Measurements from ENCODE around the gene KLK2.

Gene KLK2

GRCh38 chr19:50873056-50873455 is at the start of gene KLK2:
TSS of gene KLK2 (plus strand) at chr19:50873439. CDS start at chr19:50873474, 35 bp downstream.
- TF ChIP-seq GATA3 (IDR thresholded peaks at IDR 0.05; ENCODE audit: low read depth, low read length) = no peak
- no peak for TF ChIP-seq GATA2 (IDR thresholded peaks at IDR 0.05; ENCODE audit: low read depth, low read length)

- TF ChIP-seq GATA3 (IDR thresholded peaks at IDR 0.05; ENCODE audit: low read depth, low read length) = no peak
- TF ChIP-seq GATA2 (IDR thresholded peaks at IDR 0.05; ENCODE audit: low read depth, low read length) = no peak
Measured at GRCh38 chr19:50826492-50827240, 46.6 kb upstream of the KLK2 start.

- TF ChIP-seq GATA2 (IDR thresholded peaks at IDR 0.05; ENCODE audit: low read depth, low read length) (no peak), GATA3 (IDR thresholded peaks at IDR 0.05; ENCODE audit: low read depth, low read length) (no peak)
Measured at GRCh38 chr19:50827476-50827875, 45.8 kb upstream of the KLK2 start.

GRCh38 chr19:50829801-50830200 is 43.4 kb upstream of the KLK2 start:
- TF ChIP-seq GATA3 (IDR thresholded peaks at IDR 0.05; ENCODE audit: low read depth, low read length) = no peak; the same call in 1 of the 2 replicates
- peak; percentile 76 for TF ChIP-seq GATA2 (IDR thresholded peaks at IDR 0.05; ENCODE audit: low read depth, low read length)

- TF ChIP-seq GATA2 (IDR thresholded peaks at IDR 0.05; ENCODE audit: low read depth, low read length) = no peak
- TF ChIP-seq GATA3 (IDR thresholded peaks at IDR 0.05; ENCODE audit: low read depth, low read length) = no peak
Measured at GRCh38 chr19:50830266-50831025, 42.8 kb upstream of the KLK2 start.

GRCh38 chr19:50831026-50831396 is 42.2 kb upstream of the KLK2 start:
- TF ChIP-seq GATA3 (IDR thresholded peaks at IDR 0.05; ENCODE audit: low read depth, low read length) (no peak), GATA2 (IDR thresholded peaks at IDR 0.05; ENCODE audit: low read depth, low read length) (no peak)

- TF ChIP-seq GATA3 (IDR thresholded peaks at IDR 0.05; ENCODE audit: low read depth, low read length) = no peak
- TF ChIP-seq GATA2 (IDR thresholded peaks at IDR 0.05; ENCODE audit: low read depth, low read length) = no peak
Measured at GRCh38 chr19:50832666-50833065, 40.6 kb upstream of the KLK2 start.

GRCh38 chr19:50833117-50833801 is 40.0 kb upstream of the KLK2 start, which contains the start of gene KLK15:
TSS of gene KLK15 (minus strand) at chr19:50833574. CDS start at chr19:50831492, 2,082 bp downstream.
- TF ChIP-seq GATA2 (IDR thresholded peaks at IDR 0.05; ENCODE audit: low read depth, low read length) (no peak), GATA3 (IDR thresholded peaks at IDR 0.05; ENCODE audit: low read depth, low read length) (no peak)

GRCh38 chr19:50833802-50834167 is 39.5 kb upstream of the KLK2 start:
- TF ChIP-seq GATA2 (IDR thresholded peaks at IDR 0.05; ENCODE audit: low read depth, low read length) (no peak), GATA3 (IDR thresholded peaks at IDR 0.05; ENCODE audit: low read depth, low read length) (no peak)

GRCh38 chr19:50835103-50835784 is 38.0 kb upstream of the KLK2 start:
- TF ChIP-seq GATA3 (IDR thresholded peaks at IDR 0.05; ENCODE audit: low read depth, low read length) = no peak
- TF ChIP-seq GATA2 (IDR thresholded peaks at IDR 0.05; ENCODE audit: low read depth, low read length) = no peak

- TF ChIP-seq GATA3 (IDR thresholded peaks at IDR 0.05; ENCODE audit: low read depth, low read length) (no peak), GATA2 (IDR thresholded peaks at IDR 0.05; ENCODE audit: low read depth, low read length) (no peak)
Measured at GRCh38 chr19:50835785-50836542, 37.3 kb upstream of the KLK2 start.

- TF ChIP-seq GATA3 (IDR thresholded peaks at IDR 0.05; ENCODE audit: low read depth, low read length) (no peak), GATA2 (IDR thresholded peaks at IDR 0.05; ENCODE audit: low read depth, low read length) (no peak)
Measured at GRCh38 chr19:50836543-50837195, 36.6 kb upstream of the KLK2 start.

GRCh38 chr19:50837300-50837699 is 35.9 kb upstream of the KLK2 start:
- TF ChIP-seq GATA2 (IDR thresholded peaks at IDR 0.05; ENCODE audit: low read depth, low read length) (no peak), GATA3 (IDR thresholded peaks at IDR 0.05; ENCODE audit: low read depth, low read length) (no peak)
